ENCODE measurements around the gene ASH1L.
"Not testable (repeated sequence)": the region's sequence is repeated elsewhere in the genome, so short reads cannot be mapped to it uniquely, and the experiment has no call there.

Gene ASH1L

GRCh38 chr1:155598842-155599331 is 36.3 kb upstream of the ASH1L start:
- TF ChIP-seq CTCF (IDR thresholded peaks at IDR 0.05; ENCODE audit: control insufficient read depth, extremely low read depth, insufficient read depth): no peak
- DNase-seq (ENCODE audit: low read depth): no peak
- no peak overlapping the region for H3K4me3 ChIP-seq (ENCODE audit: low read depth, low read length)

- TF ChIP-seq CTCF (IDR thresholded peaks at IDR 0.05; ENCODE audit: control insufficient read depth, extremely low read depth, insufficient read depth): no peak
Measured at GRCh38 chr1:155596864-155597263, 34.3 kb upstream of the ASH1L start.

GRCh38 chr1:155595877-155596474 is 33.4 kb upstream of the ASH1L start:
- DNase-seq (ENCODE audit: low read depth): not testable (repeated sequence)

More at GRCh38 chr1:155596864-155597263, 34.3 kb upstream of the ASH1L start:
- H3K4me3 ChIP-seq (ENCODE audit: low read depth, low read length): no peak overlapping the region
- DNase-seq (ENCODE audit: low read depth): no peak

GRCh38 chr1:155591770-155592169 is 29.2 kb upstream of the ASH1L start:
- TF ChIP-seq CTCF (IDR thresholded peaks at IDR 0.05; ENCODE audit: control insufficient read depth, extremely low read depth, insufficient read depth): peak; percentile 54
- peak; percentile 27 for DNase-seq (ENCODE audit: low read depth)
- no peak overlapping the region for H3K4me3 ChIP-seq (ENCODE audit: low read depth, low read length)

More at GRCh38 chr1:155595877-155596474, 33.4 kb upstream of the ASH1L start:
- not testable (repeated sequence) for H3K4me3 ChIP-seq (ENCODE audit: low read depth, low read length)

GRCh38 chr1:155590516-155591247 is 28.1 kb upstream of the ASH1L start:
- not testable (repeated sequence) for H3K4me3 ChIP-seq (ENCODE audit: low read depth, low read length); DNase-seq (ENCODE audit: low read depth)

- not testable (repeated sequence) for H3K4me3 ChIP-seq (ENCODE audit: low read depth, low read length); DNase-seq (ENCODE audit: low read depth)
Measured at GRCh38 chr1:155589282-155589681, 26.7 kb upstream of the ASH1L start.

GRCh38 chr1:155583846-155584245 is 21.2 kb upstream of the ASH1L start:
- not testable (repeated sequence) for H3K4me3 ChIP-seq (ENCODE audit: low read depth, low read length); DNase-seq (ENCODE audit: low read depth)

GRCh38 chr1:155575608-155576007 is 13.0 kb upstream of the ASH1L start:
- DNase-seq (ENCODE audit: low read depth); H3K4me3 ChIP-seq (ENCODE audit: low read depth, low read length): not testable (repeated sequence)

GRCh38 chr1:155574077-155574476 is 11.5 kb upstream of the ASH1L start:
- H3K4me3 ChIP-seq (ENCODE audit: low read depth, low read length): no peak overlapping the region

More at GRCh38 chr1:155574077-155574476, 11.5 kb upstream of the ASH1L start:
- TF ChIP-seq CTCF (IDR thresholded peaks at IDR 0.05; ENCODE audit: control insufficient read depth, extremely low read depth, insufficient read depth): no peak
- no peak for DNase-seq (ENCODE audit: low read depth)

Data from LNCaP clone FGC (cell line).